ENCODE results near the gene SCO2.
"Not testable (repeated sequence)": the region's sequence is repeated elsewhere in the genome, so short reads cannot be mapped to it uniquely, and the experiment has no call there.

Gene SCO2

DNA sequence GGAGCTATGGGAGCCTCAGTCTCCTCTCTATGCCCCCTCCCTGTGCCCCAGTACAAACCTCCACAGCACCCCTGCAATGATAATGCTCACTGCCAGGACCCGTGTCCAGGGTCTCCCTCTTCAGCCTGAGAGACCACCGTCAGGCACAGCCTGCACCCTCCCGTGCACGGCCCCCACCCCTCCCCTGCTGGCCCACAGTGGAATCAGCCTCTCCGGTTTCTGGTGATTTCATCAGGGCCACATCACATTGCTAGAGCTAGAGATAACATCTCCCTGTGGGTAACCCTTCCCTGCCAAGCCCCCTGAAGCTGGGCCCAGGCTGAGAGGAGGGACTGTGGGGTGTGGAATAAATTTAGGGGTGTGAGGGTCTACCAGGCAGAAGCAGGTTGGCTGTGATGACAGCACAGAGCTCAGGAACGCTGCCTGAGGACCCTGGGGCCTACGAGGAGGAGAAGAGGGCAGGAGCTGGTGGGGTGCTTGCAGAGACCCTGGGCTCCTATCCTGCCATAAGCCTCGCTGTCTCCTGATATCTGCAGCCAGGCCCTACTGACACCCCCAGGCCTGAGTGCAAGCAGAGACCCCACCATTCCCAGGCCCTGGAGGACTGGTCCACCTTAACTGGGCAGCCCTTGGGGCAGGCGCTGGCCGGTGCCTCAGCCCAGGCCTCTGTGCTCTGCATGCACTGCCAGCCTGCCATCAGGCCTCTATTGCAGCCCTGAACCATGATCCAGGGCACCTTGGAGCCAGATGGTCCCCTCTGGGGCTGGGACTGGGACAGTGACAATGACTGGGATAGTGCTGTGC is 20.3 kb upstream of the SCO2 start, which contains the start of gene KLHDC7B:
KLHDC7B (plus strand) TSS at position 378 of the 804 bp plus-strand sequence; CDS start at position 723, 345 bp downstream.
- H3K4me3 ChIP-seq (ENCODE audit: control insufficient read depth, low read depth, low read length): no peak within 1 kb of the TSS
- DNase-seq (ENCODE audit: low read depth): no peak
- TF ChIP-seq, protein P1, sequence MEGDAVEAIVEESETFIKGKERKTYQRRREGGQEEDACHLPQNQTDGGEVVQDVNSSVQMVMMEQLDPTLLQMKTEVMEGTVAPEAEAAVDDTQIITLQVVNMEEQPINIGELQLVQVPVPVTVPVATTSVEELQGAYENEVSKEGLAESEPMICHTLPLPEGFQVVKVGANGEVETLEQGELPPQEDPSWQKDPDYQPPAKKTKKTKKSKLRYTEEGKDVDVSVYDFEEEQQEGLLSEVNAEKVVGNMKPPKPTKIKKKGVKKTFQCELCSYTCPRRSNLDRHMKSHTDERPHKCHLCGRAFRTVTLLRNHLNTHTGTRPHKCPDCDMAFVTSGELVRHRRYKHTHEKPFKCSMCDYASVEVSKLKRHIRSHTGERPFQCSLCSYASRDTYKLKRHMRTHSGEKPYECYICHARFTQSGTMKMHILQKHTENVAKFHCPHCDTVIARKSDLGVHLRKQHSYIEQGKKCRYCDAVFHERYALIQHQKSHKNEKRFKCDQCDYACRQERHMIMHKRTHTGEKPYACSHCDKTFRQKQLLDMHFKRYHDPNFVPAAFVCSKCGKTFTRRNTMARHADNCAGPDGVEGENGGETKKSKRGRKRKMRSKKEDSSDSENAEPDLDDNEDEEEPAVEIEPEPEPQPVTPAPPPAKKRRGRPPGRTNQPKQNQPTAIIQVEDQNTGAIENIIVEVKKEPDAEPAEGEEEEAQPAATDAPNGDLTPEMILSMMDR (conservative IDR thresholded peaks at IDR 0.05; ENCODE audit: control insufficient read depth, insufficient read depth, low read depth, low read length): no peak

DNA sequence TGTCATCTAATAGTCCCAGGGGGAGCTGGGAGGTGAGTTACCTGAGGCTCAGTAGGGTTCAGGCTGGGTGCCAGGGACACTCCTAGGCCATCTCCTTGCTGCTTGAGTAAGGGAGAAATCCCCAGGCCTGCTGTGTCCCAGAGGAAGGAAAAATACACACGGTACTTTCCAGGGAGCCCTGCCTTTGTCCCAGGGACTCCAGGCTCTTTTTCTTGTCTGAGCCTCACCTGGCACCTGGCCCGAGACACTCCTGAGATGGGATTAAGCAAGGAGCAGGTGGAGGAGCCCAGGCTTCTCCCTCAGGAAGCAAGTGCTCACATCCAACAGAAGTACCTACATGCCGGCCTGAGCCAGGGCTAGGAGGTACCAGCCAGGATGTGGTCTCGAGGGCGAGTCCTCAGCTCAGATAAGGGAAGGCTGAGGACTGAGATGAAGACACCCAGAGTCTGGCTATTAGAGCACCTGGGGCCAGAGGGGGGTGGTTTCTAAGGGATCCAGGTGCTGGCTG is 19.4 kb upstream of the SCO2 start:
- no peak overlapping the region for H3K4me3 ChIP-seq (ENCODE audit: control insufficient read depth, low read depth, low read length)
- TF ChIP-seq, protein P1 (conservative IDR thresholded peaks at IDR 0.05; ENCODE audit: control insufficient read depth, insufficient read depth, low read depth, low read length): no peak
- no peak for DNase-seq (ENCODE audit: low read depth)

DNA sequence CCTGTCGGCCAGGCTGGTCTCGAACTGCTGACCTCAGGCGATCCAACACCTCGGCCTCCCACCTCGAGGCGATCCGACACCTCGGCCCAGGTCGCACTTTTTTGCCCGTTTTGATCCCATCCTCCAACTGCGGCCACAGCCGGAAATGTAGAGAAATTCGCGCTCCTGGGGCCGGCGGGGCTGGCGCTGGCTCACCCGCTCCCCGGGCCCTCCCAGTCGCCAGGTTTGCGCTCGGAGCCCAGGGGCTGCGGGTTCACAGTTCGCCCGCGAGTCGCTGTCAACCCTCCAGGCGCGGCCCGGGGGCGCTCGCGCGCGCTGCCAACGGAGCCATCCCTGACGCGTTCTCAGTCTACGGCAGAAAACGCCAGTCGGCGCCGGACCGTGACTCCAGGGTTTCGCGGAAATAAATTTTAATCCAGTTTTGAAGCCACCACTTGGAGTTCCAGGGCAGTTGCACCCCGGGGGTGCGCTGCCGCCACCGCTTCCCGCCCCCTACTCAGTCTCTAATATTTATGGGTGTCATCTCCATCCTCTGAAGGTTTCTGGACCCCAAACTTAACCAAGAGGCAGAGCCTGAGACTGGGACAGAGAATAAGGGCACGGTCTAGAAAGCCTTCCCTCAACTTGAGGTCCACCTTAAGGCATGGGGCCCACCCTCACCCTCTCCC is 18.8 kb upstream of the SCO2 start:
- DNase-seq (ENCODE audit: low read depth): peak; percentile 63
- H3K4me3 ChIP-seq (ENCODE audit: control insufficient read depth, low read depth, low read length): peak overlapping the region; percentile 15
- TF ChIP-seq, protein P1 (conservative IDR thresholded peaks at IDR 0.05; ENCODE audit: control insufficient read depth, insufficient read depth, low read depth, low read length): peak; percentile 39

DNA sequence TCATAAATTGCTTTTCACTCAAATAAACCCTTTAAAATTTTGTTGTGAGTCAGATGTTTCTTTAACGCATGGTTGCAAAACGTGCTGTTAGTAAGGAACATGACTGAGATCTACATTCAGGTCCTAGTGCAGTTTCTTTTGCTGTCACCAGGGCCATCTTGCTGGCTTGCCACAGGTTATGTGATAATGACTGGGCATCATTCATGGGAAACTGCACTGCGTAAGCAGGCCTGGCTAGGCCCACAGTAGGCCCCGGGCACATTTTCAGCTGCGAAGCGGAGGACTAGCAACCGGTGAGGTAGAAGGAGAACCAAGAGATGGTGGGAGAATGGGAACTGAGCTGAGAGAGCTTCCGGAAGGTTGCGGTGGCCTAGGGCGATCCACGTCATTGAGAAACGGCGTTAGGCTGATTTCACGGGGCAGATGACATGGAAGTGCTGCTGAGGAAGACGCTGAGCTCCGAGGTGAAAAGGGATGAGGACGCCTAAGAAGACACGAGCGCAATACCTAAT is 17.1 kb upstream of the SCO2 start:
- peak; percentile 64 for DNase-seq (ENCODE audit: low read depth)
- no peak overlapping the region for H3K4me3 ChIP-seq (ENCODE audit: control insufficient read depth, low read depth, low read length)
- TF ChIP-seq, protein P1 (conservative IDR thresholded peaks at IDR 0.05; ENCODE audit: control insufficient read depth, insufficient read depth, low read depth, low read length): peak; percentile 9

DNA sequence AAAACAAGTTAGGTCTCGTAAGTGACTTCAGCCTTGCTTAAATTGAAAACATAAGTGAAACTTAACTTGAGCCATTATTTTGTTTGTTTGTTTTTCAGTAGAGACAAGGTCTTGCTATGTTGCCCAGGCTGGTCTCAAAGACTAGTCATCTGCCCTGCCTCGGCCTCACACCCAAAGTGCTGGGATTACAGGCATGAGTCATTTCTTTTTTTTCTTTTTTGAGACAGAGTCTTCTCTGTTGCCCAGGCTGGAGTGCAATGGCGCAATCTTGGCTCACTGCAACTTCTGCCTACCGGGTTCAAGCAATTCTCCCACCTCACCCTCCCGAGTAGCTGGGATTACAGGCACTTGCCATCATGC is 16.2 kb upstream of the SCO2 start:
- not testable (repeated sequence) for H3K4me3 ChIP-seq (ENCODE audit: control insufficient read depth, low read depth, low read length)
- DNase-seq (ENCODE audit: low read depth): peak; percentile 97

DNA sequence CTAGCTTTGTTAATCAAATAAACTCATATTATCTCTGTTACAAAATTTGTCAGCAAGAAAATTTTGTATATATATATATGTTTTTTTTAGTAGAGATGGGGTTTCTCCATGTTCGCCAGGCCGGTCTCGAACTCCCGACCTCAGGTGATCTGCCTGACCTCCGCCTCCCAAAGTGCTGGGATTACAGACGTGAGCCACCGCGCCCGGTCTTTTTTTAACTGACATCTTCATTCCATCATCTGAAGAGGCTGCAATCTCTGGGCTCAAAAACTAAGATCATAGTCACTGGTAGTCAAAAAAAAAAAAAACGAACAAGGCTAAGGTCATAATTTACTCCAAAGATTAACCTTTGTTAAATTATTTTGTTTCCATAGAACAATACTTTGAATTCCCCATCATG is 15.0 kb upstream of the SCO2 start:
- TF ChIP-seq, protein P1 (conservative IDR thresholded peaks at IDR 0.05; ENCODE audit: control insufficient read depth, insufficient read depth, low read depth, low read length): no peak
- DNase-seq (ENCODE audit: low read depth): no peak

DNA sequence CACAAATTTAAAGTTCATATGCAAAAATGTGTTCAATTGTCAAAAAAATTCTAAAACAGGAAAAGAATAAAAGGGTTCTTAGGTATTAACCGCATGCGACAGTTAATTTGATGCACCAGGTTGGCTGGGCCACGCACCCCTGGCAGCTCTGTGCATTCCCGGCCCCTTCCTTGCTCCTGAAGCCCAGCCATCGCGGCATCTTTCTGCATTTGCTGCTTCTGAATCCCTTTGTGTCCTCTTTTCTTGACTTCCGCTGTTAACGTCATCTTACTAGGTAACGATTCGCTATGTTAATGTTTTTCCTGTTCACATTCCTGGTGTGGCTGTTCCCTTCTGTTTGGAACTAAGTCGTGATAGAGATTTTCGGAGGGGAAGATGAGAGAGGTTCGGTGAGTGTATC is 12.4 kb upstream of the SCO2 start:
- DNase-seq (ENCODE audit: low read depth): no peak
- TF ChIP-seq, protein P1 (conservative IDR thresholded peaks at IDR 0.05; ENCODE audit: control insufficient read depth, insufficient read depth, low read depth, low read length): no peak

More for the DNA sequence above, 15.0 kb upstream of the SCO2 start:
- no peak overlapping the region for H3K4me3 ChIP-seq (ENCODE audit: control insufficient read depth, low read depth, low read length)

More for the DNA sequence above, 12.4 kb upstream of the SCO2 start:
- no peak overlapping the region for H3K4me3 ChIP-seq (ENCODE audit: control insufficient read depth, low read depth, low read length)
